Body of pancreas (tissue), 4 donors: Measurements from ENCODE around the gene TMCC2. TPM values are rescaled to one million over a fixed set of nuclear protein-coding genes. Genes with fewer than 3 reads are reported as not detected.
A peak's percentile ranks its signal among the peaks of the same experiment; 100 is the strongest.
"Not testable (repeated sequence)": the region's sequence is repeated elsewhere in the genome, so short reads cannot be mapped to it uniquely, and the experiment has no call there.

Experiments used
- ATAC-seq: fragments of 150-250 bp; one replicate; pipeline ENCODE4 v1.9.1; 2016
- DNase-seq, 4 donors: peaks; one replicate each; pipeline ENCODE4 v3.0.0-alpha.2; 2019
- H3K27ac ChIP-seq, 4 donors: fragments of 200-600 bp; sonication (generic); 1 replicate in 3 of 4; 2 replicates in 1 of 4; pipeline versions ENCODE4 v1.5.1 to v1.6.1; 2016 to 2019; ENCODE audit warnings: mild to moderate bottlenecking in 1 of 4, mixed read lengths in 1 of 4, moderate library complexity in 1 of 4
- H3K27me3 ChIP-seq, 2 donors: fragments of 200-600 bp; sonication (generic); one replicate each; pipeline ENCODE4 v1.6.0; 2016; ENCODE audit warnings: mild to moderate bottlenecking in 1 of 2
- H3K36me3 ChIP-seq, 2 donors: fragments of 200-600 bp; sonication (generic); replicated peaks in 1 of 2; 2 replicates each; pipeline ENCODE4 v1.5.1; 2016; ENCODE audit warnings: low read depth in 2 of 2; ENCODE audit not compliant: insufficient read depth in 1 of 2
- H3K4me1 ChIP-seq: fragments of 200-600 bp; sonication (generic); one replicate; pipeline ENCODE4 v1.6.0; 2016
- H3K4me3 ChIP-seq, 2 donors: fragments of 200-600 bp; sonication (generic); 1 replicate in 1 of 2; 2 replicates in 1 of 2; pipeline ENCODE4 v1.5.1; 2016 to 2019
- H3K9me3 ChIP-seq, 3 donors: fragments of 200-600 bp; sonication (generic); 1 replicate in 2 of 3; 2 replicates in 1 of 3; pipeline ENCODE4 v1.5.1; 2016
- POLR2A ChIP-seq, 3 donors: fragments of 450-650 bp; IDR thresholded peaks; one replicate each; pipeline ENCODE4 v1.6.1; 2016; ENCODE audit warnings: antibody characterized with exemption in 3 of 3, mild to moderate bottlenecking in 2 of 3
- WGBS, 2 donors: methylation state at CpG; one replicate each; pipeline ENCODE4 v1.1.5; 2017; 5-methylcytosine and 5-hydroxymethylcytosine counted together
- intact Hi-C: fragments of 100-400 bp; cut with DNase I; formaldehyde crosslinking; loops from one replicate; pipeline ENCODE4 v1.15.1; 2023
- total RNA-seq, 2 donors: library from RNA; depleted of rRNA; stranded (reverse); fragments of >200 nt; gene quantifications; one replicate each; pipeline ENCODE4 v1.1.0, GENCODE V29; 2016
- TF ChIP-seq, protein P1 (sequence below), 7 experiments: fragments of 450-650 bp in 4 of 7; fragments of 200-600 bp in 3 of 7; sonication (generic) in 3 of 7; IDR thresholded peaks; one replicate each; pipeline ENCODE4 v1.5.1; 2016 to 2019; ENCODE audit warnings: antibody characterized with exemption in 7 of 7

Gene TMCC2
- total RNA-seq, 2 donors from 2014 or later: 1.3 to 1.6 TPM

DNA sequence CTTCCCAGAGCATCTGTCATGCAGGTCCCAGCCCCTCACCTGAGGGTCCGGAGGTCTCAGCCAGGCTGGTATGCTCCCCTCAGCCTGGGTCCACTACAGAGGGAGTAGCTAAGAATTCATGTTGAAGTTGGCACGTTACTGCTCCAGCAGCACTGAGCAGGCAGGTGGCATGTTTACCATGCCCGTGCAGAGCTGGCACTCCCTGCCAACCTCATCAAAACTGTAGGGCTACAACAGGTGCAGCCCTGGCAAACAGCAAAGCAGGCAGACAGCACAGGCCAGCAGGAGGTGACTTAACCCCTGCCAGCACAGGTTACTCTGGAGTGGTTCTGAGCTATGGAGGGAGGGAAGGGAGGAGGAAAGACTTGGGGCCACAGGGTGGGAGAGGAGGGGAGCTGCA is 47.4 kb downstream of the TMCC2 start:
- peaks cover 33% of the 10 kb centered on the region for H3K4me1 ChIP-seq
- intact Hi-C loops: no loop called here
- TF ChIP-seq, protein P1, sequence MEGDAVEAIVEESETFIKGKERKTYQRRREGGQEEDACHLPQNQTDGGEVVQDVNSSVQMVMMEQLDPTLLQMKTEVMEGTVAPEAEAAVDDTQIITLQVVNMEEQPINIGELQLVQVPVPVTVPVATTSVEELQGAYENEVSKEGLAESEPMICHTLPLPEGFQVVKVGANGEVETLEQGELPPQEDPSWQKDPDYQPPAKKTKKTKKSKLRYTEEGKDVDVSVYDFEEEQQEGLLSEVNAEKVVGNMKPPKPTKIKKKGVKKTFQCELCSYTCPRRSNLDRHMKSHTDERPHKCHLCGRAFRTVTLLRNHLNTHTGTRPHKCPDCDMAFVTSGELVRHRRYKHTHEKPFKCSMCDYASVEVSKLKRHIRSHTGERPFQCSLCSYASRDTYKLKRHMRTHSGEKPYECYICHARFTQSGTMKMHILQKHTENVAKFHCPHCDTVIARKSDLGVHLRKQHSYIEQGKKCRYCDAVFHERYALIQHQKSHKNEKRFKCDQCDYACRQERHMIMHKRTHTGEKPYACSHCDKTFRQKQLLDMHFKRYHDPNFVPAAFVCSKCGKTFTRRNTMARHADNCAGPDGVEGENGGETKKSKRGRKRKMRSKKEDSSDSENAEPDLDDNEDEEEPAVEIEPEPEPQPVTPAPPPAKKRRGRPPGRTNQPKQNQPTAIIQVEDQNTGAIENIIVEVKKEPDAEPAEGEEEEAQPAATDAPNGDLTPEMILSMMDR (IDR thresholded peaks at IDR 0.05): peak in 4 of 7 experiments; percentile 32 to 44 (median 36)
- TF ChIP-seq POLR2A (IDR thresholded peaks at IDR 0.05): peak in 1 of 3 donors; percentile 11
- DNase-seq: peak; percentile 84 to 96 (median 94)
- no peaks in the 10 kb centered on the region for H3K9me3 ChIP-seq
- peak overlapping the region; percentile 64 to 83 (median 78) for H3K27ac ChIP-seq
- 16% methylated on average over 2 to 3 of the region's 3 CpGs for WGBS, 2 donors
- H3K36me3 ChIP-seq: no peaks in the 10 kb centered on the region
- ATAC-seq: peak; percentile 77
- no peak overlapping the region for H3K4me3 ChIP-seq
- no peaks in the 10 kb centered on the region for H3K27me3 ChIP-seq

GRCh38 chr1:205275916-205276688 is 48.4 kb downstream of the TMCC2 start:
- no peaks in the 10 kb centered on the region for H3K27me3 ChIP-seq
- DNase-seq (peak in 3 of 4 donors; percentile 50 to 57 (median 53)), ATAC-seq (no peak)
- peaks cover 28% of the 10 kb centered on the region for H3K4me1 ChIP-seq
- no peaks in the 10 kb centered on the region for H3K36me3 ChIP-seq
- no peaks in the 10 kb centered on the region for H3K9me3 ChIP-seq
- WGBS, 2 donors: 68 to 77% methylated on average over 5 to 9 of the region's 9 CpGs
- peak overlapping the region; percentile 64 to 83 (median 78) for H3K27ac ChIP-seq
- TF ChIP-seq, protein P1 (IDR thresholded peaks at IDR 0.05): no peak
- TF ChIP-seq POLR2A (IDR thresholded peaks at IDR 0.05): no peak
- intact Hi-C loops: no loop called here
- H3K4me3 ChIP-seq: no peak overlapping the region

DNA sequence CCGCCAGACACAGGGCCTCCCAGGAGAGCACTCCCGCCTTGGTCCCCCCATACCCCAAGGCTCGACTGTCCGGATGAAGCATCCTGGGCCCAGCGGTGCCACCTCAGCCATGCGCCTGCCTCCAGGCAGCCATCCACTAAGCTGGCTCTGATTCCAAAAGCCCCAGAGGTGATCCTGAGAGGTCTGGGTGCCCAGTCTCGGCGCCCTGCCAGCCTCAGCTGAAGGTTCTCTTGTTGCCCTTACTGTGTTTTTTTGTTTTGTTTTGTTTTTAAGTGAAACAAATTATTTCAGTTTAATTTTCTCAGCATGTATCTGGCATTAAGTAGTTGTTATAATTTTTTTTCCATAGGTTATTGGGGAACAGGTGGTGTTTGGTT is 48.9 kb downstream of the TMCC2 start:
- Histone ChIP-seq H3K27ac (peak overlapping the region; percentile 64 to 83 (median 78)), H3K4me3 (no peak overlapping the region), H3K9me3 (no peaks in the 10 kb centered on the region), H3K36me3 (no peaks in the 10 kb centered on the region), H3K27me3 (no peaks in the 10 kb centered on the region), H3K4me1 (peaks cover 28% of the 10 kb centered on the region)
- TF ChIP-seq, protein P1 (IDR thresholded peaks at IDR 0.05): no peak
- no peak for TF ChIP-seq POLR2A (IDR thresholded peaks at IDR 0.05)
- WGBS, 2 donors: 65 to 78% methylated on average over 3 to 8 of the region's 8 CpGs
- ATAC-seq (no peak), DNase-seq (no peak)
- intact Hi-C loops: no loop called here

DNA sequence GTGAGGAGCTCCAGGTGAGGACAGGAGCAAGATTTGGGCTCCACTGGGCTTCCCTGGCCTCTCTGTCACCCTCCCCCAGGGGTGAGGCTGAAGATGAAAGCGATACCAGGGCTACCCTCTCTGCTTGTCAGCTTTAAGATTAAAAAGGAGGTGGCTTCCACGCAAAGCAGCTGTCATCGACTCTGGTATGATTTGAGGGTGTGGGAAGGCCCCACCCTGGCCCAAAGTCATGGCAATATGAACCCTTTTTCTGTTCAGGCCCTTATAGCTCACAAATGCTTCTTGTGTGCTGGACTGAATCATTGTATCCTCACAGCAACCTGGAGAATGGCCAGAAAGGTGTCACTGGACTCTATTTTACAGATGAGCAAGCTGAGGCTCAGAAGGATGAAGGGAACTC is 52.2 kb downstream of the TMCC2 start:
- Histone ChIP-seq H3K4me3 (no peak overlapping the region), H3K9me3 (no peaks in the 10 kb centered on the region), H3K27ac (no peak overlapping the region), H3K4me1 (peaks cover 23% of the 10 kb centered on the region), H3K36me3 (no peaks in the 10 kb centered on the region), H3K27me3 (no peaks in the 10 kb centered on the region)
- no peak for ATAC-seq
- intact Hi-C loops: no loop called here
- no peak for TF ChIP-seq POLR2A (IDR thresholded peaks at IDR 0.05)
- TF ChIP-seq, protein P1 (IDR thresholded peaks at IDR 0.05): no peak
- DNase-seq: no peak
- WGBS, 2 donors: 65 to 86% methylated on average over 3 of the region's 3 CpGs

GRCh38 chr1:205280666-205281395 is 53.1 kb downstream of the TMCC2 start:
- not testable (repeated sequence) for ATAC-seq
- 98 to 99% methylated on average over 10 of the region's 10 CpGs for WGBS, 2 donors

More at GRCh38 chr1:205280666-205281395, 53.1 kb downstream of the TMCC2 start:
- intact Hi-C loops, H3K27ac ChIP-seq, H3K4me3 ChIP-seq, DNase-seq, H3K36me3 ChIP-seq, H3K27me3 ChIP-seq, H3K9me3 ChIP-seq: not testable (repeated sequence)
- peaks cover 19% of the 10 kb centered on the region for H3K4me1 ChIP-seq
